Measurements from ENCODE around the gene ARL5B.

Gene ARL5B

DNA sequence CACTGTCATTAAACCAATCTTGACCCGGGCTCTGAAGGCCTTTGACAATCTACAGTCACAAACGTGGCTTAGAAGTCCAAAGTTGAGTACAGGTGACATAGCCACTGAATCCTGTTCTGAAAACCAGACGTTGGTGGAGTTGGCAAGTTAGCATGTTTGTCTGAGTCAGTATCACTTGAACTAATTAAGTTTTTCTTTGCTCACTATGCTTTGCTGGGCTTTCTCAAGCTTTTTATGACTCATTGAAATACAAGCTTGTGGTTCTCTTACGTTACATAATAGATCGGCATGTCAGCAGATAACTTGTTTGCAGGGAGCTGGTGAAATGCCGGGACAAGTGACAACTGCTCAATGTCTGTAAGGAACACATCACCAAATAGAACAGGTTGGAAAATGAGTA, 53.8 kb downstream of the ARL5B start:
- DNase-seq = no peak

DNA sequence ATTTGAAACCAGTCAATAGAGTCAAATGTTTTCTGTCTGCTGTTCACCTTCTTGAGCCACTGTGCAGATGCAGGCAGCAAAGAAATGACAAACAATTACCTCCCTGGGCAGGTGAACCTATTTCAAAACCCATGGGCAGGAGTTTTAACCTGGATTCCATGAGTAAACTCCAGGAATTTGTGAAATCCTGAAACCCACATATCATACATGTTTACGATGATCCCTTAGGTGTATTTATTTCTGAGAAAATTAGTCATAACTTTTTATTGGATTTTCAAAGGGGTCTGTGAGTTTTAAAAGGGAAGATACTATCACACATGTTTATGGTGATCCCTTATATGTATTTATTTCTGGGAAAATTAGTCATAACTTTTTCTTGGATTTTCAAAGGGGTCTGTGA, 59.8 kb downstream of the ARL5B start:
- DNase-seq = no peak

- no peak for DNase-seq
These were observed 60.6 kb downstream of the ARL5B start for GRCh38 chr10:18719811-18720210.

- no peak for DNase-seq
These were observed 61.8 kb downstream of the ARL5B start for GRCh38 chr10:18721067-18721466.

DNA sequence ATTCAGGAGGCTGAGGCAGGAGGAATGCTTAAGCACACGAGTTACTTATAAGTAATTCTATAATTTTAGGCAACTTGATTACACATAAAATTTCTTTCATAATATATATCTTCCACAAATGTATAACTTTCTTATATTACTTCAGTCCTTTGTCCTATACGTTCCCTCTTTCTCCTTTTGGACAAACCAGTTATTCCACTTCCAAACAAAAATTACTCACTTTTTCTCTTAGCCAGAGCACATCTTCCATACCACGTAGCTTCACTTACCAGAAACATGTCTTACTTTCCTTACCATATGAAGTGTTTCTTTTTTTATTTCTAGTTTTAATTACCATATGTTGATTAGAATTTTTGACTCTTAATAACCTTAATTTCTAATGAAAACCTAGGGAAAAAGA, 64.6 kb downstream of the ARL5B start:
- DNase-seq = no peak
